AG04450 (cell line): Measurements from ENCODE around the gene NFIB. TPM values are rescaled to one million over a fixed set of nuclear protein-coding genes. Genes with fewer than 3 reads are reported as not detected.

Experiments used
- CTCF ChIA-PET: fragments of 300-600, 350-600 bp; formaldehyde crosslinking; extraction: SDS; loops from one replicate; lab custom pipeline; 2022; ENCODE audit warnings: antibody characterized with exemption, inconsistent platforms; lab: Charles Lee
- POLR2A ChIA-PET: fragments of 350-600 bp; formaldehyde crosslinking; extraction: SDS; loops from one replicate; lab custom pipeline; 2021; ENCODE audit warnings: antibody characterized with exemption, inconsistent platforms; lab: Yijun Ruan, JAX
- DNase-seq: peaks from one replicate; pipeline ENCODE4 v3.0.0-alpha.2; 2011; ENCODE audit warnings: low read depth, low spot score
- H3K27ac ChIP-seq: one replicate; pipeline ENCODE4 v1.5.1; 2012; ENCODE audit warnings: low read depth, low read length, control low read depth
- H3K27me3 ChIP-seq: one replicate; pipeline ENCODE4 v1.6.0; 2012; ENCODE audit warnings: low read length; ENCODE audit not compliant: control insufficient read depth, insufficient read depth
- H3K4me3 ChIP-seq: 2 replicates; pipeline ENCODE4 v1.5.1; 2011; ENCODE audit warnings: mild to moderate bottlenecking, low read depth, low read length, control low read depth
- H3K9me3 ChIP-seq: 2 replicates; pipeline ENCODE4 v1.5.1; 2012; ENCODE audit warnings: low read length; ENCODE audit not compliant: control insufficient read depth, insufficient read depth
- CTCF ChIP-seq: IDR thresholded peaks from 2 replicates; pipeline ENCODE4 v1.5.1; 2011; ENCODE audit warnings: low read depth, low read length, control low read depth, inconsistent platforms
- polyA plus RNA-seq: library from polyadenylated mRNA; depleted of rRNA; stranded (reverse); fragments of >200 nt; gene quantifications from 2 replicates; pipeline ENCODE4 v1.2.3, GENCODE V29; 2011

NFIB gene
- polyA plus RNA-seq, 1 experiment: 2.2 TPM

- no peaks in the 10 kb centered on the region for H3K27me3 ChIP-seq
- no peak overlapping the region for H3K4me3 ChIP-seq
- POLR2A ChIA-PET: no interaction called here
Observed at GRCh38 chr9:14058325-14058688, 255.6 kb downstream of the NFIB start.

GRCh38 chr9:14057368-14058324, 256.3 kb downstream of the NFIB start:
- no peak overlapping the region for H3K27ac ChIP-seq
- ChIA-PET CTCF (no interaction called here), POLR2A (no interaction called here)
- DNase-seq: no peak
- no peaks in the 10 kb centered on the region for H3K27me3 ChIP-seq
- TF ChIP-seq CTCF: no peak
- no peaks in the 10 kb centered on the region for H3K9me3 ChIP-seq
- no peak overlapping the region for H3K4me3 ChIP-seq

More at GRCh38 chr9:14058325-14058688, 255.6 kb downstream of the NFIB start:
- CTCF ChIA-PET: no interaction called here
- TF ChIP-seq CTCF: no peak
- Histone ChIP-seq H3K27ac (no peak overlapping the region), H3K9me3 (no peaks in the 10 kb centered on the region)
- no peak for DNase-seq

- TF ChIP-seq CTCF: no peak
- Histone ChIP-seq H3K4me3 (no peak overlapping the region), H3K9me3 (no peaks in the 10 kb centered on the region), H3K27me3 (no peaks in the 10 kb centered on the region), H3K27ac (no peak overlapping the region)
- CTCF ChIA-PET: no interaction called here
- no peak for DNase-seq
- POLR2A ChIA-PET: no interaction called here
Observed at GRCh38 chr9:14056316-14056861, 257.6 kb downstream of the NFIB start.

- Histone ChIP-seq H3K9me3 (no peaks in the 10 kb centered on the region), H3K4me3 (no peak overlapping the region), H3K27me3 (no peaks in the 10 kb centered on the region), H3K27ac (no peak overlapping the region)
- ChIA-PET CTCF (no interaction called here), POLR2A (no interaction called here)
- no peak for TF ChIP-seq CTCF
- no peak for DNase-seq
Observed at GRCh38 chr9:14054096-14054495, 259.8 kb downstream of the NFIB start.

- no peak for DNase-seq
- Histone ChIP-seq H3K27me3 (no peaks in the 10 kb centered on the region), H3K9me3 (no peaks in the 10 kb centered on the region), H3K27ac (no peak overlapping the region), H3K4me3 (no peak overlapping the region)
- no peak for TF ChIP-seq CTCF
- POLR2A ChIA-PET: no interaction called here
- CTCF ChIA-PET: no interaction called here
Observed at GRCh38 chr9:14052359-14052758, 261.6 kb downstream of the NFIB start.
